Measurements from ENCODE around the gene SV2B. TPM values are rescaled to one million over a fixed set of nuclear protein-coding genes. Genes with fewer than 3 reads are reported as not detected.

SV2B gene
- total RNA-seq, 2 donors from 2014 or later: 0.40 to 0.61 TPM

- DNase-seq: no peak
- ATAC-seq: no peak
- intact Hi-C loops (cut with DNase I, micrococcal nuclease): no loop called here
Measured at GRCh38 chr15:91279486-91279885, 179.4 kb downstream of the SV2B start.

GRCh38 chr15:91281947-91282346 is 181.9 kb downstream of the SV2B start:
- intact Hi-C loops (cut with DNase I, micrococcal nuclease): no loop called here
- ATAC-seq (no peak), DNase-seq (no peak)

GRCh38 chr15:91282486-91282885 is 182.4 kb downstream of the SV2B start:
- intact Hi-C loops (cut with DNase I, micrococcal nuclease): no loop called here
- no peak for DNase-seq
- ATAC-seq: no peak

GRCh38 chr15:91283155-91283554 is 183.1 kb downstream of the SV2B start:
- DNase-seq (no peak), ATAC-seq (no peak)
- intact Hi-C loops (cut with DNase I, micrococcal nuclease): no loop called here

- intact Hi-C loops (cut with DNase I, micrococcal nuclease): no loop called here
- ATAC-seq (no peak), DNase-seq (no peak)
Measured at GRCh38 chr15:91284758-91285466, 184.9 kb downstream of the SV2B start.

- no peak for DNase-seq
- intact Hi-C loops (cut with DNase I, micrococcal nuclease): no loop called here
- no peak for ATAC-seq
Measured at GRCh38 chr15:91289324-91289723, 189.3 kb downstream of the SV2B start.

GRCh38 chr15:91290553-91290952 is 190.5 kb downstream of the SV2B start:
- DNase-seq (no peak), ATAC-seq (no peak)
- intact Hi-C loops (cut with DNase I, micrococcal nuclease): no loop called here

GRCh38 chr15:91291673-91292072 is 191.6 kb downstream of the SV2B start:
- intact Hi-C loops (cut with DNase I, micrococcal nuclease): no loop called here

GRCh38 chr15:91294344-91294743 is 194.3 kb downstream of the SV2B start:
- intact Hi-C loops (cut with DNase I, micrococcal nuclease): no loop called here
- DNase-seq (no peak), ATAC-seq (peak; percentile 58)

More at GRCh38 chr15:91291673-91292072, 191.6 kb downstream of the SV2B start:
- ATAC-seq (no peak), DNase-seq (no peak)

- ATAC-seq (no peak), DNase-seq (no peak)
- intact Hi-C loops (cut with DNase I, micrococcal nuclease): no loop called here
Measured at GRCh38 chr15:91294795-91295194, 194.7 kb downstream of the SV2B start.

GRCh38 chr15:91298101-91298500 is 198.0 kb downstream of the SV2B start:
- ATAC-seq (no peak), DNase-seq (no peak)
- intact Hi-C loops (cut with DNase I, micrococcal nuclease): no loop called here

GRCh38 chr15:91302588-91303439 is 202.8 kb downstream of the SV2B start:
- DNase-seq: peak in 1 of 2 donors; percentile 22
- ATAC-seq: peak; percentile 76
- intact Hi-C loops (cut with DNase I, micrococcal nuclease): loop anchor here in 1 of 2 donors (5.0 to 10.0 kb wide), 3 partner anchors 402 to 779 kb away; no protein-coding TSS in a partner anchor

- DNase-seq (no peak), ATAC-seq (no peak)
- intact Hi-C loops (cut with DNase I, micrococcal nuclease): loop anchor here in 1 of 2 donors (5.0 to 10.0 kb wide), 3 partner anchors 401 to 778 kb away; no protein-coding TSS in a partner anchor
Measured at GRCh38 chr15:91304210-91304609, 204.2 kb downstream of the SV2B start.

- ATAC-seq (no peak), DNase-seq (no peak)
- intact Hi-C loops (cut with DNase I, micrococcal nuclease): loop anchor here in 1 of 2 donors (5.0 to 10.0 kb wide), 3 partner anchors 400 to 778 kb away; no protein-coding TSS in a partner anchor
Measured at GRCh38 chr15:91304786-91305185, 204.7 kb downstream of the SV2B start.

GRCh38 chr15:91306144-91306543 is 206.1 kb downstream of the SV2B start:
- DNase-seq (no peak), ATAC-seq (no peak)
- intact Hi-C loops (cut with DNase I, micrococcal nuclease): loop anchor here in 1 of 2 donors (10.0 kb wide), 2 partner anchors 399 to 539 kb away; no protein-coding TSS in a partner anchor

GRCh38 chr15:91307601-91308000 is 207.5 kb downstream of the SV2B start:
- no peak for DNase-seq
- intact Hi-C loops (cut with DNase I, micrococcal nuclease): loop anchor here in 1 of 2 donors (10.0 kb wide), 2 partner anchors 397 to 537 kb away; no protein-coding TSS in a partner anchor
- no peak for ATAC-seq

GRCh38 chr15:91308199-91308598 is 208.1 kb downstream of the SV2B start:
- ATAC-seq (no peak), DNase-seq (no peak)
- intact Hi-C loops (cut with DNase I, micrococcal nuclease): loop anchor here in 1 of 2 donors (10.0 kb wide), 2 partner anchors 397 to 537 kb away; no protein-coding TSS in a partner anchor

GRCh38 chr15:91308855-91309254 is 208.8 kb downstream of the SV2B start:
- intact Hi-C loops (cut with DNase I, micrococcal nuclease): loop anchor here in 1 of 2 donors (10.0 kb wide), 2 partner anchors 396 to 536 kb away; no protein-coding TSS in a partner anchor
- ATAC-seq: no peak
- no peak for DNase-seq

GRCh38 chr15:91311986-91312385 is 211.9 kb downstream of the SV2B start:
- ATAC-seq (no peak), DNase-seq (no peak)
- intact Hi-C loops (cut with DNase I, micrococcal nuclease): no loop called here

- intact Hi-C loops (cut with DNase I, micrococcal nuclease): no loop called here
- ATAC-seq: no peak
- no peak for DNase-seq
Measured at GRCh38 chr15:91316126-91316525, 216.1 kb downstream of the SV2B start.
